ENCODE data around the gene GORASP2.

DNA sequence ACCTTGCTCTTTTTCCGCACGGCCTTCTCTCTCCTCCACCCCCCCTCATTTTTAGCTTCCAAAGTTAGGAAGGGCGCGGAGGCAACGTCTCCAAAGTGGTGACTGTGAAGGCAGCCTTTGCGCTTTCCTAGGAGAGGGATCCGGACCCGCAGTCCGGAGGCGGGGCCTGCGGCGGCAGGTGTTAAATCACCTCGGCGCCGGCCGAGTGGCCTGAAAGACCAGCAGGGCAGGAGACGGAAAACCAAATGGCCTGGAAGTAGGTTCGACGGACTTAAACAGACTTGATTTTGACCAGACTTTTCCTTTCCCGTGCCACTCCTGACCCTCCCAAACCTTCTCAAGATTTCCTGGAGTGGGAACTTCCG lies 615 bp downstream of the GORASP2 start:
- TF ChIP-seq, protein P1, sequence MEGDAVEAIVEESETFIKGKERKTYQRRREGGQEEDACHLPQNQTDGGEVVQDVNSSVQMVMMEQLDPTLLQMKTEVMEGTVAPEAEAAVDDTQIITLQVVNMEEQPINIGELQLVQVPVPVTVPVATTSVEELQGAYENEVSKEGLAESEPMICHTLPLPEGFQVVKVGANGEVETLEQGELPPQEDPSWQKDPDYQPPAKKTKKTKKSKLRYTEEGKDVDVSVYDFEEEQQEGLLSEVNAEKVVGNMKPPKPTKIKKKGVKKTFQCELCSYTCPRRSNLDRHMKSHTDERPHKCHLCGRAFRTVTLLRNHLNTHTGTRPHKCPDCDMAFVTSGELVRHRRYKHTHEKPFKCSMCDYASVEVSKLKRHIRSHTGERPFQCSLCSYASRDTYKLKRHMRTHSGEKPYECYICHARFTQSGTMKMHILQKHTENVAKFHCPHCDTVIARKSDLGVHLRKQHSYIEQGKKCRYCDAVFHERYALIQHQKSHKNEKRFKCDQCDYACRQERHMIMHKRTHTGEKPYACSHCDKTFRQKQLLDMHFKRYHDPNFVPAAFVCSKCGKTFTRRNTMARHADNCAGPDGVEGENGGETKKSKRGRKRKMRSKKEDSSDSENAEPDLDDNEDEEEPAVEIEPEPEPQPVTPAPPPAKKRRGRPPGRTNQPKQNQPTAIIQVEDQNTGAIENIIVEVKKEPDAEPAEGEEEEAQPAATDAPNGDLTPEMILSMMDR (IDR thresholded peaks at IDR 0.05; ENCODE audit: low read length), result no peak
- no peak for TF ChIP-seq EZH2 (IDR thresholded peaks at IDR 0.05; ENCODE audit: borderline replicate concordance, low read length)

All from OCI-LY1 (cell line).